Measurements from ENCODE around the gene CARD11.
A peak's percentile ranks its signal among the peaks of the same experiment; 100 is the strongest.
"Not testable (repeated sequence)": the region's sequence is repeated elsewhere in the genome, so short reads cannot be mapped to it uniquely, and the experiment has no call there.

The CARD11 gene

GRCh38 chr7:2923291-2923781, 120.3 kb downstream of the CARD11 start:
- H3K27me3 ChIP-seq (ENCODE audit: insufficient read depth, low read depth, severe bottlenecking), result no peaks in the 10 kb centered on the region
- DNase-seq, result no peak
- no peak overlapping the region for H3K4me3 ChIP-seq (ENCODE audit: low read depth, low read length)
- H3K27ac ChIP-seq, result no peak overlapping the region
- TF ChIP-seq CTCF (IDR thresholded peaks at IDR 0.05; ENCODE audit: low read depth, low read length), result no peak
- H3K9me3 ChIP-seq (ENCODE audit: severe bottlenecking), result no peaks in the 10 kb centered on the region
- no peaks in the 10 kb centered on the region for H3K36me3 ChIP-seq

DNA sequence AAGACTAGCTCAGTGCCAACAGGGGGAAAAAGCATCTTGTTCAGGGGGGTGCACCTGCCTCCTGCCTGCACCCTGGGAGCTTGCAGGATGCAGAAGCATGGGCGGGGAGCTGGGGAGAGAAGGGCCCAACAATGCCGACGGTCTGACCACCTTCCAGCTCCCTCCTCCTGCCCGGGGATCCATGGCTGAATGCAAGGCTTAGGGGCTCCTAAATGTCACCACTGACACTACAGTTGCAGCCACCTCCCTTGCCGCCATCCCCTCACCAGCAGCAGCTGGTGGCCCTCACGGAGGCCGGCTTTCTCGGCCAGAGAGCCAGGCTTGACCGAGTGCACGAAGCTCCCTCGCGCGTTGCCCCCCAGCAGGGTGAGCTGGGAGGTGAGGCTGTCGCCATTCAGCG, 120.8 kb downstream of the CARD11 start:
- Histone ChIP-seq H3K36me3 (no peaks in the 10 kb centered on the region), H3K27ac (no peak overlapping the region), H3K9me3 (ENCODE audit: severe bottlenecking) (no peaks in the 10 kb centered on the region), H3K27me3 (ENCODE audit: insufficient read depth, low read depth, severe bottlenecking) (no peaks in the 10 kb centered on the region), H3K4me3 (ENCODE audit: low read depth, low read length) (no peak overlapping the region)
- TF ChIP-seq CTCF (IDR thresholded peaks at IDR 0.05; ENCODE audit: low read depth, low read length), result no peak
- no peak for DNase-seq

GRCh38 chr7:2922348-2922691, 121.3 kb downstream of the CARD11 start:
- no peak overlapping the region for H3K27ac ChIP-seq
- no peaks in the 10 kb centered on the region for H3K9me3 ChIP-seq (ENCODE audit: severe bottlenecking)
- TF ChIP-seq CTCF (IDR thresholded peaks at IDR 0.05; ENCODE audit: low read depth, low read length), result no peak
- no peak for DNase-seq
- no peaks in the 10 kb centered on the region for H3K36me3 ChIP-seq
- H3K27me3 ChIP-seq (ENCODE audit: insufficient read depth, low read depth, severe bottlenecking), result no peaks in the 10 kb centered on the region
- H3K4me3 ChIP-seq (ENCODE audit: low read depth, low read length), result no peak overlapping the region

GRCh38 chr7:2921653-2922347, 121.9 kb downstream of the CARD11 start:
- no peak overlapping the region for H3K4me3 ChIP-seq (ENCODE audit: low read depth, low read length)
- no peak overlapping the region for H3K27ac ChIP-seq
- H3K36me3 ChIP-seq, result no peaks in the 10 kb centered on the region
- DNase-seq, result no peak
- peak; percentile 56 for TF ChIP-seq CTCF (IDR thresholded peaks at IDR 0.05; ENCODE audit: low read depth, low read length)
- H3K27me3 ChIP-seq (ENCODE audit: insufficient read depth, low read depth, severe bottlenecking), result no peaks in the 10 kb centered on the region
- H3K9me3 ChIP-seq (ENCODE audit: severe bottlenecking), result no peaks in the 10 kb centered on the region

DNA sequence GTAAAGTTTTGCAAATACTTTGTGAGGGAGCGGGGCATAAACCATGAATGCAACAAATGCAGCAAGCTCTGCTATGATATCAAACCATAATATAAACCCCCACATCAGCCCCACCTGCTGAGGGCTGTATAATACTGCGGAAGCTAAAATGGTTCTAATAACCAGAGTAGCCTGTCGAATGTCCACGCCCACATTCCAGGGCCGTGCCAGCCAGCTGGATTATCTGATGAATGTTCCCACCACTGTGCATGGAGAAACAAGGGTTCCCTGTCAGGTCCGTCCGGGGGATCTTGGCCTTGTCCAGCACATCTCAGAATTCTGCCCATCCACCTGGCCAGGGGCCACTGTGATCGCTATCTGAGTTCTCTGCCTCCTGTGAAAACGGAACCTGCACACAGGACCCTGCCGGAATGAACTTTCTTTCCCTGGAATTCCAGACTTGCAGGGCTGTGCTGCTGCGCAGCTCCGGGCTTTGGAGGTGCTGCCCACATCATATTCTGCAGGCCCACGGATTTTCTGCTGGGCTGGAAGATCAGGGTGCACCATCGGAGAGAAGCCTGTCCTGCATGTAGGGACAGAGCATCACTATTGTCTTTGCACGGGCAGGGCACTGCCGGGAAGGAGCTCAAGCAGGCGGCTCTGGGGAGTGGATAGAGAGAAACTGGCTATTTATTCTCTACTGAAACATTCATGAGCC, 122.6 kb downstream of the CARD11 start:
- Histone ChIP-seq H3K36me3 (no peaks in the 10 kb centered on the region), H3K9me3 (ENCODE audit: severe bottlenecking) (no peaks in the 10 kb centered on the region), H3K27ac (no peak overlapping the region), H3K4me3 (ENCODE audit: low read depth, low read length) (no peak overlapping the region), H3K27me3 (ENCODE audit: insufficient read depth, low read depth, severe bottlenecking) (no peaks in the 10 kb centered on the region)
- DNase-seq, result no peak
- TF ChIP-seq CTCF (IDR thresholded peaks at IDR 0.05; ENCODE audit: low read depth, low read length), result no peak

- H3K9me3 ChIP-seq (ENCODE audit: severe bottlenecking); H3K4me3 ChIP-seq (ENCODE audit: low read depth, low read length); H3K27me3 ChIP-seq (ENCODE audit: insufficient read depth, low read depth, severe bottlenecking); H3K36me3 ChIP-seq; H3K27ac ChIP-seq; DNase-seq: not testable (repeated sequence)
Measured at GRCh38 chr7:2920480-2920879, 123.2 kb downstream of the CARD11 start.

All from WERI-Rb-1 (cell line).